SIG-M5 treated with dmso at 0.1 percent for 504 hours (cell line): ENCODE results near the gene POLR2I.
"Not testable (repeated sequence)": the region's sequence is repeated elsewhere in the genome, so short reads cannot be mapped to it uniquely, and the experiment has no call there.

ENCODE experiments used
- DNase-seq: peaks from one replicate; lab custom pipeline; 2025; ENCODE audit not compliant: unreplicated experiment; lab: John Stamatoyannopoulos, UW

The POLR2I gene

GRCh38 chr19:36101550-36102327, 12.9 kb downstream of the POLR2I start:
- no peak for DNase-seq

GRCh38 chr19:36100476-36100875, 14.2 kb downstream of the POLR2I start:
- no peak for DNase-seq

GRCh38 chr19:36099166-36099785, 15.4 kb downstream of the POLR2I start:
- no peak for DNase-seq

- no peak for DNase-seq
Observed at GRCh38 chr19:36097036-36097435, 17.6 kb downstream of the POLR2I start.

GRCh38 chr19:36093687-36094086, 21.0 kb downstream of the POLR2I start:
- DNase-seq: no peak

- DNase-seq: no peak
Observed at GRCh38 chr19:36093146-36093662, 21.5 kb downstream of the POLR2I start.

- no peak for DNase-seq
Observed at GRCh38 chr19:36092566-36092965, 22.1 kb downstream of the POLR2I start.

GRCh38 chr19:36090910-36091695, 23.6 kb downstream of the POLR2I start:
- DNase-seq: no peak

- DNase-seq: no peak
Observed at GRCh38 chr19:36089847-36090246, 24.8 kb downstream of the POLR2I start.

GRCh38 chr19:36086326-36086725, 28.3 kb downstream of the POLR2I start:
- DNase-seq: no peak

- no peak for DNase-seq
Observed at GRCh38 chr19:36084231-36085009, 30.3 kb downstream of the POLR2I start.

- no peak for DNase-seq
Observed at GRCh38 chr19:36082916-36083315, 31.8 kb downstream of the POLR2I start.

GRCh38 chr19:36081894-36082293, 32.8 kb downstream of the POLR2I start:
- DNase-seq: no peak

GRCh38 chr19:36081385-36081784, 33.3 kb downstream of the POLR2I start:
- no peak for DNase-seq

- DNase-seq: no peak
Observed at GRCh38 chr19:36079389-36079945, 35.2 kb downstream of the POLR2I start.

GRCh38 chr19:36073121-36073876, 41.4 kb downstream of the POLR2I start:
- no peak for DNase-seq

- DNase-seq: no peak
Observed at GRCh38 chr19:36072081-36072480, 42.6 kb downstream of the POLR2I start.

GRCh38 chr19:36068810-36069499, 45.7 kb downstream of the POLR2I start:
- DNase-seq: not testable (repeated sequence)

- DNase-seq: no peak
Observed at GRCh38 chr19:36067681-36068080, 47.0 kb downstream of the POLR2I start.
